Forelimb muscle (tissue), 1 donor: ENCODE measurements around the gene PRCP. TPM values are rescaled to one million over a fixed set of nuclear protein-coding genes. Genes with fewer than 3 reads are reported as not detected.

ENCODE experiments used
- DNase-seq: peaks from one replicate; pipeline ENCODE4 v3.0.0-alpha.2; 2013; ENCODE audit warnings: low read depth
- polyA plus RNA-seq: library from polyadenylated mRNA; unstranded; fragments of 120-200 nt; gene quantifications from one replicate; pipeline ENCODE4 v1.2.1, GENCODE V29; 2013; ENCODE audit not compliant: insufficient read length

The PRCP gene
- polyA plus RNA-seq, 1 donor, result 96.3 TPM

- no peak for DNase-seq
These were observed 114.2 kb downstream of the PRCP start for GRCh38 chr11:82786001-82786400.

GRCh38 chr11:82782825-82783374 lies 117.3 kb downstream of the PRCP start:
- DNase-seq, result no peak

GRCh38 chr11:82778776-82779175 lies 121.5 kb downstream of the PRCP start:
- DNase-seq, result no peak

GRCh38 chr11:82776377-82776776 lies 123.9 kb downstream of the PRCP start:
- DNase-seq, result no peak

- no peak for DNase-seq
These were observed 124.4 kb downstream of the PRCP start for GRCh38 chr11:82775736-82776346.

GRCh38 chr11:82775218-82775617 lies 125.0 kb downstream of the PRCP start:
- DNase-seq, result no peak

Other genes starting within 250 kb of the PRCP start
- 0.10 TPM for gene FAM181B, start 166.6 kb downstream of the PRCP start, polyA plus RNA-seq
- gene DDIAS, start 1.3 kb upstream of the PRCP start, polyA plus RNA-seq, result 2.0 TPM
- 11.2 TPM for gene RAB30, start 171.5 kb upstream of the PRCP start, polyA plus RNA-seq